Natural killer cell (primary cell): ENCODE measurements around the gene TAP2. TPM values are rescaled to one million over a fixed set of nuclear protein-coding genes. Genes with fewer than 3 reads are reported as not detected.

Experiments
- ATAC-seq, 3 donors: fragments of 150-1000 bp in 2 of 3; fragments of 200-7000 bp in 1 of 3; cut with Tn5 transposase; 1 replicate in 1 of 3; 2 replicates in 2 of 3; pipeline ENCODE4 v1.10.0; 2021; ENCODE audit warnings: mild to moderate bottlenecking in 2 of 3, moderate library complexity in 2 of 3
- DNase-seq, 2 donors: peaks; one replicate each; pipeline versions ENCODE4 v3.0.0 to v3.0.0-alpha.2; 2013 to 2021; ENCODE audit warnings: mixed read lengths in 1 of 2
- H3K27ac ChIP-seq: one replicate; pipeline ENCODE4 v1.5.1; 2013; ENCODE audit warnings: mild to moderate bottlenecking, low read length
- H3K27me3 ChIP-seq: one replicate; pipeline ENCODE4 v1.6.1; 2013; ENCODE audit warnings: low read length; ENCODE audit not compliant: control insufficient read depth, insufficient read depth
- H3K36me3 ChIP-seq: one replicate; pipeline ENCODE4 v1.6.1; 2013; ENCODE audit warnings: low read length; ENCODE audit not compliant: control insufficient read depth, insufficient read depth
- H3K4me1 ChIP-seq: one replicate; pipeline ENCODE4 v1.6.1; 2013; ENCODE audit warnings: low read length; ENCODE audit not compliant: control insufficient read depth, insufficient read depth
- H3K4me3 ChIP-seq: one replicate; pipeline ENCODE4 v1.5.1; 2013; ENCODE audit warnings: low read length
- H3K9me3 ChIP-seq: one replicate; pipeline ENCODE4 v1.6.1; 2013; ENCODE audit warnings: low read length; ENCODE audit not compliant: control insufficient read depth, insufficient read depth
- H3K27ac Mint-ChIP-seq, 2 donors: one replicate each; pipeline ENCODE4 v1.8.0; 2022; ENCODE audit warnings: mild to moderate bottlenecking in 2 of 2, mixed read lengths in 2 of 2, moderate library complexity in 1 of 2
- H3K27me3 Mint-ChIP-seq, 2 donors: one replicate each; pipeline ENCODE4 v1.8.0; 2022; ENCODE audit warnings: low read depth in 2 of 2, mixed read lengths in 2 of 2
- H3K36me3 Mint-ChIP-seq: one replicate; pipeline ENCODE4 v1.8.0; 2022; ENCODE audit warnings: mixed read lengths
- H3K4me1 Mint-ChIP-seq, 2 donors: one replicate each; pipeline ENCODE4 v1.8.0; 2022; ENCODE audit warnings: mixed read lengths in 2 of 2
- H3K4me3 Mint-ChIP-seq: one replicate; pipeline ENCODE4 v1.8.0; 2022; ENCODE audit warnings: mild to moderate bottlenecking, moderate library complexity, mixed read lengths
- H3K9me3 Mint-ChIP-seq, 2 donors: one replicate each; pipeline ENCODE4 v1.8.0; 2022; ENCODE audit warnings: mixed read lengths in 2 of 2
- CTCF ChIP-seq: fragments of 200-600 bp; IDR thresholded peaks from one replicate; pipeline ENCODE4 v1.8.0; 2022; ENCODE audit warnings: antibody characterized with exemption
- WGBS: methylation state at CpG from one replicate; pipeline ENCODE4 v1.1.7; 2013; ENCODE audit warnings: missing lambda C conversion rate; ENCODE audit not compliant: insufficient coverage; 5-methylcytosine and 5-hydroxymethylcytosine counted together
- intact Hi-C: fragments of 100-400 bp; cut with micrococcal nuclease; formaldehyde crosslinking; loops from one replicate; pipeline ENCODE4 v1.14.2; 2022
- total RNA-seq, 4 donors: library from RNA; stranded (reverse); fragments of 120-200 nt in 1 of 4; gene quantifications; one replicate each; pipeline versions ENCODE4 v1.2.3 to v1.2.4, GENCODE V29; 2013 to 2022

The TAP2 gene
- total RNA-seq, 3 donors from 2014 or later (not counting 1 experiment from before 2014, with no cell fraction given), result 162 to 221 (median 209) TPM

GRCh38 chr6:32815996-32816395, 22.5 kb downstream of the TAP2 start:
- Histone ChIP-seq H3K36me3 (peaks cover 4% of the 10 kb centered on the region), H3K4me1 (no peaks in the 10 kb centered on the region), H3K9me3 (no peaks in the 10 kb centered on the region), H3K27me3 (no peaks in the 10 kb centered on the region), H3K27ac (peak overlapping the region; percentile 76), H3K4me3 (peak overlapping the region; percentile 48)
- ATAC-seq (no peak), DNase-seq (no peak)
- no peaks in the 10 kb centered on the region for H3K36me3 Mint-ChIP-seq
- H3K9me3 Mint-ChIP-seq, result no peaks in the 10 kb centered on the region
- no peak overlapping the region for H3K4me3 Mint-ChIP-seq
- no peaks in the 10 kb centered on the region for H3K4me1 Mint-ChIP-seq
- no peak overlapping the region for H3K27ac Mint-ChIP-seq
- no peak for TF ChIP-seq CTCF
- 83% methylated on average over 1 of the region's 2 CpGs for WGBS
- intact Hi-C loops, result no loop called here
- no peaks in the 10 kb centered on the region for H3K27me3 Mint-ChIP-seq

- ATAC-seq, result no peak
- Mint-ChIP-seq H3K36me3 (no peaks in the 10 kb centered on the region), H3K4me3 (no peak overlapping the region), H3K9me3 (no peaks in the 10 kb centered on the region), H3K27me3 (no peaks in the 10 kb centered on the region), H3K27ac (no peak overlapping the region), H3K4me1 (no peaks in the 10 kb centered on the region)
- no peaks in the 10 kb centered on the region for H3K4me1 ChIP-seq
- H3K4me3 ChIP-seq, result peak overlapping the region; percentile 35
- intact Hi-C loops, result no loop called here
- no peaks in the 10 kb centered on the region for H3K27me3 ChIP-seq
- 57% methylated on average over 5 of the region's 5 CpGs for WGBS
- no peaks in the 10 kb centered on the region for H3K9me3 ChIP-seq
- no peak for DNase-seq
- H3K27ac ChIP-seq, result no peak overlapping the region
- peaks cover 4% of the 10 kb centered on the region for H3K36me3 ChIP-seq
- no peak for TF ChIP-seq CTCF
Measured at GRCh38 chr6:32815115-32815514, 23.4 kb downstream of the TAP2 start.

- no peak for TF ChIP-seq CTCF
- no peak overlapping the region for H3K27ac Mint-ChIP-seq
- H3K27me3 Mint-ChIP-seq, result no peaks in the 10 kb centered on the region
- Histone ChIP-seq H3K4me1 (no peaks in the 10 kb centered on the region), H3K36me3 (peaks cover 4% of the 10 kb centered on the region), H3K4me3 (no peak overlapping the region), H3K27ac (no peak overlapping the region), H3K27me3 (no peaks in the 10 kb centered on the region), H3K9me3 (no peaks in the 10 kb centered on the region)
- no peaks in the 10 kb centered on the region for H3K9me3 Mint-ChIP-seq
- no peak overlapping the region for H3K4me3 Mint-ChIP-seq
- H3K36me3 Mint-ChIP-seq, result no peaks in the 10 kb centered on the region
- WGBS, result 84% methylated on average over 2 of the region's 2 CpGs
- no peaks in the 10 kb centered on the region for H3K4me1 Mint-ChIP-seq
- intact Hi-C loops, result no loop called here
- no peak for DNase-seq
- ATAC-seq, result no peak
Measured at GRCh38 chr6:32814145-32814544, 24.4 kb downstream of the TAP2 start.

GRCh38 chr6:32809171-32809570, 29.4 kb downstream of the TAP2 start:
- ATAC-seq (no peak), DNase-seq (no peak)
- no peaks in the 10 kb centered on the region for H3K9me3 ChIP-seq
- WGBS, result no CpG with 5 or more reads among the region's 1 CpG
- no peak overlapping the region for H3K27ac Mint-ChIP-seq
- H3K27me3 ChIP-seq, result peaks cover 2% of the 10 kb centered on the region
- H3K9me3 Mint-ChIP-seq, result no peaks in the 10 kb centered on the region
- peaks cover 4% of the 10 kb centered on the region for H3K36me3 ChIP-seq
- peaks cover 8% of the 10 kb centered on the region for H3K4me1 ChIP-seq
- H3K36me3 Mint-ChIP-seq, result no peaks in the 10 kb centered on the region
- peaks cover 16 to 25% of the 10 kb centered on the region in 2 donors for H3K27me3 Mint-ChIP-seq
- no peak overlapping the region for H3K27ac ChIP-seq
- H3K4me3 Mint-ChIP-seq, result no peak overlapping the region
- peaks cover 4 to 6% of the 10 kb centered on the region in 2 donors for H3K4me1 Mint-ChIP-seq
- intact Hi-C loops, result no loop called here
- TF ChIP-seq CTCF, result no peak
- H3K4me3 ChIP-seq, result no peak overlapping the region
